Endothelial cell of umbilical vein (primary cell): ENCODE results near the gene FREM1. TPM values are rescaled to one million over a fixed set of nuclear protein-coding genes. Genes with fewer than 3 reads are reported as not detected.

Source experiments
- BruUV-seq: library from RNA; stranded (reverse); fragments of 400-500 nt; replicated peaks from 2 replicates; lab custom pipeline; 2021; lab: Mats Ljungman, UMichigan
- CTCF ChIA-PET: fragments of 300-600, 350-600 bp; sonication (Branson Sonifier 250); formaldehyde crosslinking; loops from one replicate; lab custom pipeline; 2021; ENCODE audit warnings: antibody characterized with exemption, inconsistent platforms; lab: Charles Lee
- POLR2A ChIA-PET: fragments of 300-600, 350-600 bp; sonication (Branson Sonifier 250); formaldehyde crosslinking; loops from one replicate; lab custom pipeline; 2021; ENCODE audit warnings: antibody characterized with exemption, inconsistent platforms; lab: Charles Lee
- DNase-seq: peaks from one replicate; pipeline ENCODE4 v3.0.0-alpha.2; 2011; ENCODE audit warnings: low read depth, low spot score
- FAIRE-seq: peaks from 2 replicates; lab custom pipeline; 2011; peaks lifted over from hg19 to GRCh38; lab: Jason Lieb, UNC
- H2AFZ ChIP-seq: 2 replicates; pipeline ENCODE4 v1.6.0; 2012; ENCODE audit warnings: low read depth, low read length, control low read depth, inconsistent platforms
- H3K27ac ChIP-seq: 2 replicates; pipeline ENCODE4 v1.5.1; 2011; ENCODE audit warnings: low read depth, mild to moderate bottlenecking, control low read depth, low read length, moderate library complexity; ENCODE audit not compliant: insufficient read depth
- H3K27me3 ChIP-seq, 2 experiments: 2 replicates each; pipeline versions ENCODE4 v1.6.0 to v1.6.1; 2011; ENCODE audit warnings: low read length in 2 of 2, mixed read lengths in 1 of 2; ENCODE audit not compliant: control insufficient read depth in 2 of 2, insufficient read depth in 2 of 2
- H3K36me3 ChIP-seq, 2 experiments: 2 replicates in 1 of 2; 3 replicates in 1 of 2; pipeline ENCODE4 v1.5.1; 2011; ENCODE audit warnings: low read length in 2 of 2, mild to moderate bottlenecking in 1 of 2, moderate library complexity in 1 of 2; ENCODE audit not compliant: control insufficient read depth in 2 of 2, insufficient read depth in 2 of 2; ENCODE audit errors: extremely low read depth in 1 of 2
- H3K4me1 ChIP-seq: 3 replicates; pipeline ENCODE4 v1.5.1; 2011; ENCODE audit warnings: mild to moderate bottlenecking, low read length; ENCODE audit not compliant: control insufficient read depth, insufficient read depth; ENCODE audit errors: extremely low read depth
- H3K4me2 ChIP-seq: 2 replicates; pipeline ENCODE4 v1.6.1; 2011; ENCODE audit warnings: low read length, control low read depth, mixed read lengths; ENCODE audit not compliant: insufficient read depth
- H3K4me3 ChIP-seq, 3 experiments: fragments of 200-600 bp in 1 of 3; sonication (generic), shearing (Covaris generic) in 1 of 3; replicated peaks in 1 of 3; 2 replicates each; pipeline ENCODE4 v1.5.1; 2011 to 2016; ENCODE audit warnings: control low read depth in 3 of 3, low read length in 3 of 3, mild to moderate bottlenecking in 2 of 3, inconsistent platforms in 1 of 3, low read depth in 1 of 3, moderate library complexity in 1 of 3; ENCODE audit not compliant: insufficient read depth in 1 of 3
- H3K79me2 ChIP-seq: 2 replicates; pipeline ENCODE4 v1.6.0; 2012; ENCODE audit warnings: low read length, inconsistent platforms; ENCODE audit not compliant: control insufficient read depth, insufficient read depth
- H3K9ac ChIP-seq: replicated peaks from 2 replicates; pipeline ENCODE3; 2011; ENCODE audit warnings: low read length, control low read depth; ENCODE audit not compliant: insufficient read depth; ENCODE audit errors: extremely low read depth
- H3K9me1 ChIP-seq: replicated peaks from 3 replicates; pipeline ENCODE4 v1.6.0; 2011; ENCODE audit warnings: mild to moderate bottlenecking, low read length; ENCODE audit not compliant: control insufficient read depth, insufficient read depth; ENCODE audit errors: extremely low read depth
- H3K9me3 ChIP-seq: replicated peaks from 2 replicates; pipeline ENCODE4 v1.5.1; 2012; ENCODE audit warnings: low read length, inconsistent platforms; ENCODE audit not compliant: control insufficient read depth, insufficient read depth
- H4K20me1 ChIP-seq: replicated peaks from 2 replicates; pipeline ENCODE3; 2011; ENCODE audit warnings: mild to moderate bottlenecking, low read length; ENCODE audit not compliant: control insufficient read depth, insufficient read depth; ENCODE audit errors: extremely low read depth
- CTCF ChIP-seq, 2 donors: IDR thresholded peaks; 1 replicate in 1 of 2; 2 replicates in 1 of 2; pipeline ENCODE4 v1.5.1; 2011; ENCODE audit warnings: low read length in 2 of 2, mild to moderate bottlenecking in 2 of 2, moderate library complexity in 2 of 2, control low read depth in 1 of 2, inconsistent platforms in 1 of 2, low read depth in 1 of 2; ENCODE audit not compliant: insufficient read depth in 1 of 2; ENCODE audit errors: extremely low read depth in 1 of 2
- EZH2 ChIP-seq: IDR thresholded peaks from 2 replicates; pipeline ENCODE4 v1.6.1; 2012; ENCODE audit warnings: borderline replicate concordance, low read depth, mild to moderate bottlenecking, moderate library complexity, low read length, inconsistent platforms; ENCODE audit not compliant: severe bottlenecking
- FOS ChIP-seq: IDR thresholded peaks from 2 replicates; pipeline ENCODE4 v1.6.1; 2011; ENCODE audit warnings: mild to moderate bottlenecking, low read length, moderate library complexity, borderline replicate concordance; ENCODE audit not compliant: insufficient read depth
- GATA2 ChIP-seq: IDR thresholded peaks from 2 replicates; pipeline ENCODE4 v1.7.0; 2011; ENCODE audit warnings: low read depth, mild to moderate bottlenecking, moderate library complexity, mixed read lengths, low read length; ENCODE audit not compliant: insufficient read length, insufficient read depth
- JUN ChIP-seq: IDR thresholded peaks from 2 replicates; pipeline ENCODE4 v1.6.1; 2011; ENCODE audit warnings: borderline replicate concordance, low read depth; ENCODE audit not compliant: insufficient read length, insufficient read depth
- MAX ChIP-seq: IDR thresholded peaks from 2 replicates; pipeline ENCODE4 v1.6.1; 2011; ENCODE audit not compliant: insufficient read depth, insufficient read length
- MYC ChIP-seq: IDR thresholded peaks from one replicate; pipeline ENCODE4 v1.6.1; 2011; ENCODE audit warnings: mild to moderate bottlenecking, low read depth, low read length
- POLR2A ChIP-seq: IDR thresholded peaks from 2 replicates; pipeline ENCODE4 v1.6.1; 2012; ENCODE audit warnings: low read depth, mild to moderate bottlenecking, control low read depth, low read length
- POLR2AphosphoS5 ChIP-seq: IDR thresholded peaks from 2 replicates; pipeline ENCODE4 v1.6.1; 2012; ENCODE audit warnings: low read depth, mild to moderate bottlenecking, control low read depth, low read length, moderate library complexity; ENCODE audit not compliant: insufficient read depth
- dilution Hi-C: fragments of 300-500 bp; cut with MboI; formaldehyde crosslinking; loops from one replicate; pipeline ENCODE4 v1.15.0; 2019; ENCODE audit warnings: low sequenced_read_pairs; ENCODE audit not compliant: extremely low pct_ligation_motif_present
- intact Hi-C: fragments of 100-400 bp; cut with micrococcal nuclease; formaldehyde crosslinking; loops from one replicate; pipeline ENCODE4 v1.10.0; 2022
- polyA plus RNA-seq, 4 experiments: library from polyadenylated mRNA; depleted of rRNA in 3 of 4; stranded (reverse) in 3 of 4; unstranded in 1 of 4; fragments of >200 nt; gene quantifications; 2 replicates each; pipeline versions ENCODE4 v1.2.1 to v1.2.3, GENCODE V29; 2011 to 2012; ENCODE audit warnings: missing spikeins in 1 of 4
- total RNA-seq: library from RNA; stranded (reverse); gene quantifications from 2 replicates; pipeline ENCODE4 v1.2.3, GENCODE V29; 2021

FREM1 gene
- total and polyA plus RNA-seq, 2 donors (not counting 3 experiments of a cell fraction or from before 2014, with no cell fraction given): 0.10 to 0.29 TPM

- BruUV-seq: no TSS peak
- Histone ChIP-seq H4K20me1 (no peaks in the 10 kb centered on the region), H3K4me1 (peaks cover 9% of the 10 kb centered on the region), H3K79me2 (no peaks in the 10 kb centered on the region), H3K36me3 (no peaks in the 10 kb centered on the region), H3K4me2 (no peak overlapping the region), H2AFZ (no peak overlapping the region), H3K9me3 (no peaks in the 10 kb centered on the region), H3K9me1 (no peaks in the 10 kb centered on the region), H3K4me3 (no peak overlapping the region), H3K27me3 (peaks cover 0 to 2% of the 10 kb centered on the region in 2 experiments), H3K9ac (no peak overlapping the region), H3K27ac (no peak overlapping the region)
- ChIA-PET POLR2A (no interaction called here), CTCF (interaction anchor here (1.7 kb wide), 1 partner anchor 19 kb away, joined by 3 read pairs; no protein-coding TSS in a partner anchor)
- dilution Hi-C loops: no loop called here
- intact Hi-C loops: no loop called here
- DNase-seq: no peak
- no peak for TF ChIP-seq MYC
- TF ChIP-seq EZH2: no peak
- no peak for FAIRE-seq
Observed at GRCh38 chr9:14869671-14870070, 40.6 kb downstream of the FREM1 start.

GRCh38 chr9:14868772-14869583, 41.2 kb downstream of the FREM1 start:
- FAIRE-seq (peak; percentile 68), DNase-seq (no peak)
- H3K36me3 ChIP-seq: no peaks in the 10 kb centered on the region
- BruUV-seq: no TSS peak
- H3K9ac ChIP-seq: no peak overlapping the region
- intact Hi-C loops: no loop called here
- TF ChIP-seq MAX: no peak
- TF ChIP-seq CTCF (IDR thresholded peaks at IDR 0.05; ENCODE audit: extremely low read depth in 1 of 2, insufficient read depth in 1 of 2, low read depth in 1 of 2, low read length in 2 of 2): no peak
- no peak for TF ChIP-seq POLR2AphosphoS5
- TF ChIP-seq EZH2: no peak
- no peak for TF ChIP-seq GATA2
- no peak for TF ChIP-seq FOS
- no peak for TF ChIP-seq POLR2A
- no peak for TF ChIP-seq MYC
- TF ChIP-seq JUN: no peak
- no peaks in the 10 kb centered on the region for H3K9me1 ChIP-seq
- peak overlapping the region; percentile 10 for H3K4me2 ChIP-seq
- POLR2A ChIA-PET: no interaction called here
- peaks cover 9% of the 10 kb centered on the region for H3K4me1 ChIP-seq
- no peaks in the 10 kb centered on the region for H3K79me2 ChIP-seq
- CTCF ChIA-PET: interaction anchor here (1.7 kb wide), 1 partner anchor 18 kb away, joined by 3 read pairs; no protein-coding TSS in a partner anchor
- peaks cover 0 to 2% of the 10 kb centered on the region in 2 experiments for H3K27me3 ChIP-seq
- H2AFZ ChIP-seq: peak overlapping the region; percentile 39
- H4K20me1 ChIP-seq: no peaks in the 10 kb centered on the region
- dilution Hi-C loops: no loop called here
- H3K9me3 ChIP-seq: no peaks in the 10 kb centered on the region
- H3K27ac ChIP-seq: no peak overlapping the region
- H3K4me3 ChIP-seq: no peak overlapping the region
